Mesendoderm (in vitro differentiated cells): ENCODE results near the gene SUPV3L1.

Source experiments
- DNase-seq: peaks from one replicate; pipeline ENCODE4 v3.0.0; 2013
- H2AK5ac ChIP-seq: 2 replicates; pipeline ENCODE4 v1.6.1; 2013; ENCODE audit warnings: low read length, inconsistent platforms
- H2BK120ac ChIP-seq: 2 replicates; pipeline ENCODE4 v1.6.1; 2013; ENCODE audit warnings: low read depth, mild to moderate bottlenecking, low read length, moderate library complexity, mixed read lengths
- H2BK15ac ChIP-seq: replicated peaks from 2 replicates; pipeline ENCODE4 v1.6.1; 2013; ENCODE audit warnings: low read depth, mild to moderate bottlenecking, moderate library complexity
- H2BK5ac ChIP-seq: 2 replicates; pipeline ENCODE4 v1.6.1; 2013; ENCODE audit warnings: low read length, inconsistent platforms
- H3K18ac ChIP-seq: 2 replicates; pipeline ENCODE4 v1.6.1; 2013; ENCODE audit warnings: mild to moderate bottlenecking, low read length, mixed read lengths
- H3K23ac ChIP-seq: one replicate; pipeline ENCODE4 v1.6.1; 2013; ENCODE audit warnings: low read length
- H3K27ac ChIP-seq: 2 replicates; pipeline ENCODE4 v1.5.1; 2013; ENCODE audit warnings: low read depth, mild to moderate bottlenecking, inconsistent platforms, low read length, moderate library complexity
- H3K27me3 ChIP-seq: 2 replicates; pipeline ENCODE4 v1.6.1; 2013; ENCODE audit warnings: low read length, control low read depth, mild to moderate bottlenecking, inconsistent platforms; ENCODE audit not compliant: insufficient read depth, poor library complexity
- H3K36me3 ChIP-seq: 2 replicates; pipeline ENCODE4 v1.6.1; 2013; ENCODE audit warnings: low read length, inconsistent platforms; ENCODE audit not compliant: control insufficient read depth, insufficient read depth
- H3K4ac ChIP-seq: one replicate; pipeline ENCODE4 v1.6.1; 2013; ENCODE audit warnings: low read depth, mild to moderate bottlenecking, low read length, moderate library complexity
- H3K4me1 ChIP-seq: 2 replicates; pipeline ENCODE4 v1.6.1; 2013; ENCODE audit warnings: low read depth, low read length, inconsistent platforms; ENCODE audit not compliant: control insufficient read depth
- H3K4me2 ChIP-seq: 2 replicates; pipeline ENCODE4 v1.6.1; 2013; ENCODE audit warnings: low read length
- H3K4me3 ChIP-seq: 2 replicates; pipeline ENCODE4 v1.5.1; 2013; ENCODE audit warnings: mild to moderate bottlenecking, low read length
- H3K56ac ChIP-seq: one replicate; pipeline ENCODE4 v1.6.1; 2013; ENCODE audit warnings: low read length
- H3K79me1 ChIP-seq: 2 replicates; pipeline ENCODE4 v1.6.1; 2013; ENCODE audit warnings: low read length, inconsistent platforms
- H3K79me2 ChIP-seq: 2 replicates; pipeline ENCODE4 v1.6.1; 2013; ENCODE audit warnings: mild to moderate bottlenecking, low read length; ENCODE audit not compliant: control insufficient read depth, insufficient read depth
- H3K9ac ChIP-seq: 2 replicates; pipeline ENCODE4 v1.6.1; 2013; ENCODE audit warnings: low read length, inconsistent platforms
- H4K5ac ChIP-seq: one replicate; pipeline ENCODE4 v1.6.1; 2013; ENCODE audit warnings: low read length
- H4K8ac ChIP-seq: one replicate; pipeline ENCODE4 v1.6.1; 2013; ENCODE audit warnings: low read depth, mild to moderate bottlenecking, control low read depth, low read length, moderate library complexity
- WGBS: extraction: QIAGEN DNeasy Blood & Tissue Kit; methylation state at CpG from one replicate; pipeline ENCODE4 v1.1.7; 2013; ENCODE audit warnings: low lambda C conversion rate, missing lambda C conversion rate; ENCODE audit not compliant: insufficient coverage; ENCODE audit errors: extremely low coverage; 5-methylcytosine and 5-hydroxymethylcytosine counted together

Gene SUPV3L1

GRCh38 chr10:69179089-69179742 is 818 bp upstream of the SUPV3L1 start:
- Histone ChIP-seq H2BK5ac (no peak overlapping the region), H2BK15ac (no peak overlapping the region), H3K18ac (no peak overlapping the region), H3K56ac (peak overlapping the region; percentile 91), H3K4me2 (peak overlapping the region; percentile 94), H3K4me1 (peaks cover 5% of the 10 kb centered on the region), H3K9ac (peak overlapping the region; percentile 82), H3K79me2 (peaks cover 28% of the 10 kb centered on the region), H2AK5ac (peak overlapping the region; percentile 86), H3K36me3 (no peaks in the 10 kb centered on the region), H3K27ac (no peak overlapping the region), H3K23ac (no peak overlapping the region), H3K4ac (no peak overlapping the region), H3K79me1 (peaks cover 10% of the 10 kb centered on the region), H3K4me3 (peak overlapping the region; percentile 58), H4K8ac (no peak overlapping the region), H2BK120ac (no peak overlapping the region), H4K5ac (peak overlapping the region; percentile 96), H3K27me3 (no peaks in the 10 kb centered on the region)
- DNase-seq = no peak
- no CpG with 5 or more reads among the region's 21 CpGs for WGBS

GRCh38 chr10:69180525-69181204 is 631 bp downstream of the SUPV3L1 start:
- Histone ChIP-seq H3K4me1 (peaks cover 5% of the 10 kb centered on the region), H3K4ac (no peak overlapping the region), H3K9ac (peak overlapping the region; percentile 82), H3K4me2 (peak overlapping the region; percentile 87), H2BK5ac (no peak overlapping the region), H3K18ac (no peak overlapping the region), H4K8ac (no peak overlapping the region), H2BK120ac (no peak overlapping the region), H3K36me3 (no peaks in the 10 kb centered on the region), H3K27ac (no peak overlapping the region), H3K23ac (no peak overlapping the region), H2BK15ac (no peak overlapping the region), H2AK5ac (no peak overlapping the region), H3K27me3 (no peaks in the 10 kb centered on the region), H3K4me3 (peak overlapping the region; percentile 74), H3K79me2 (peaks cover 36% of the 10 kb centered on the region), H4K5ac (no peak overlapping the region), H3K56ac (peak overlapping the region; percentile 91), H3K79me1 (peaks cover 13% of the 10 kb centered on the region)
- WGBS = no CpG with 5 or more reads among the region's 29 CpGs
- peak; percentile 71 for DNase-seq

GRCh38 chr10:69181433-69181832 is 1.4 kb downstream of the SUPV3L1 start:
- Histone ChIP-seq H4K8ac (no peak overlapping the region), H3K4me2 (peak overlapping the region; percentile 87), H3K79me1 (peaks cover 13% of the 10 kb centered on the region), H3K18ac (no peak overlapping the region), H3K23ac (no peak overlapping the region), H3K4ac (no peak overlapping the region), H3K36me3 (peaks cover 2% of the 10 kb centered on the region), H3K79me2 (peaks cover 36% of the 10 kb centered on the region), H4K5ac (no peak overlapping the region), H2BK15ac (no peak overlapping the region), H2BK5ac (no peak overlapping the region), H3K56ac (no peak overlapping the region), H2BK120ac (no peak overlapping the region), H3K27me3 (no peaks in the 10 kb centered on the region), H2AK5ac (no peak overlapping the region), H3K27ac (no peak overlapping the region), H3K4me3 (no peak overlapping the region), H3K9ac (no peak overlapping the region), H3K4me1 (peaks cover 5% of the 10 kb centered on the region)
- peak; percentile 6 for DNase-seq
- WGBS = no CpG with 5 or more reads among the region's 1 CpG

- Histone ChIP-seq H2BK120ac (no peak overlapping the region), H3K79me1 (peaks cover 13% of the 10 kb centered on the region), H3K23ac (no peak overlapping the region), H2BK15ac (no peak overlapping the region), H4K8ac (no peak overlapping the region), H3K4me1 (peaks cover 5% of the 10 kb centered on the region), H3K56ac (no peak overlapping the region), H3K36me3 (peaks cover 3% of the 10 kb centered on the region), H4K5ac (no peak overlapping the region), H3K27me3 (no peaks in the 10 kb centered on the region), H2BK5ac (no peak overlapping the region), H3K79me2 (peaks cover 36% of the 10 kb centered on the region), H3K9ac (no peak overlapping the region), H3K27ac (no peak overlapping the region), H2AK5ac (no peak overlapping the region), H3K18ac (no peak overlapping the region), H3K4ac (no peak overlapping the region), H3K4me3 (no peak overlapping the region), H3K4me2 (no peak overlapping the region)
- no CpG with 5 or more reads among the region's 4 CpGs for WGBS
- no peak for DNase-seq
These were observed 2.0 kb downstream of the SUPV3L1 start for GRCh38 chr10:69182005-69182404.

GRCh38 chr10:69186524-69186923 is 6.5 kb downstream of the SUPV3L1 start:
- no peak for DNase-seq
- Histone ChIP-seq H3K79me1 (peaks cover 11% of the 10 kb centered on the region), H3K23ac (no peak overlapping the region), H2BK120ac (no peak overlapping the region), H3K4me3 (no peak overlapping the region), H2BK15ac (no peak overlapping the region), H4K8ac (no peak overlapping the region), H2AK5ac (no peak overlapping the region), H3K18ac (no peak overlapping the region), H3K4me1 (no peaks in the 10 kb centered on the region), H3K27ac (no peak overlapping the region), H3K4me2 (no peak overlapping the region), H3K79me2 (peaks cover 23% of the 10 kb centered on the region), H3K9ac (no peak overlapping the region), H4K5ac (no peak overlapping the region), H3K4ac (no peak overlapping the region), H3K27me3 (no peaks in the 10 kb centered on the region), H3K56ac (no peak overlapping the region), H3K36me3 (peaks cover 9% of the 10 kb centered on the region), H2BK5ac (no peak overlapping the region)
- no CpG with 5 or more reads among the region's 1 CpG for WGBS
